HG03095 (cell line): ENCODE results near the gene LDLRAD4.

Experiments
- ATAC-seq: cut with Tn5 transposase; IDR thresholded peaks from one replicate; pipeline ENCODE4 v1.9.1; 2021; ENCODE audit warnings: moderate library complexity; ENCODE audit not compliant: unreplicated experiment

Gene LDLRAD4

GRCh38 chr18:13420969-13421686, 202.6 kb downstream of the LDLRAD4 start:
- ATAC-seq = no peak

GRCh38 chr18:13422541-13423147, 204.1 kb downstream of the LDLRAD4 start:
- no peak for ATAC-seq

GRCh38 chr18:13423352-13423751, 204.8 kb downstream of the LDLRAD4 start:
- ATAC-seq = no peak

- no peak for ATAC-seq
Measured at GRCh38 chr18:13424363-13424762, 205.8 kb downstream of the LDLRAD4 start.

- no peak for ATAC-seq
Measured at GRCh38 chr18:13425357-13426091, 207.0 kb downstream of the LDLRAD4 start.

- ATAC-seq = no peak
Measured at GRCh38 chr18:13427354-13427753, 208.8 kb downstream of the LDLRAD4 start.

- ATAC-seq = no peak
Measured at GRCh38 chr18:13428319-13428718, 209.8 kb downstream of the LDLRAD4 start.

GRCh38 chr18:13429016-13429415, 210.5 kb downstream of the LDLRAD4 start:
- no peak for ATAC-seq

- no peak for ATAC-seq
Measured at GRCh38 chr18:13429884-13430510, 211.4 kb downstream of the LDLRAD4 start.

GRCh38 chr18:13430663-13431062, 212.1 kb downstream of the LDLRAD4 start:
- no peak for ATAC-seq

GRCh38 chr18:13431886-13432285, 213.3 kb downstream of the LDLRAD4 start:
- ATAC-seq = no peak

- no peak for ATAC-seq
Measured at GRCh38 chr18:13433125-13433524, 214.6 kb downstream of the LDLRAD4 start.

GRCh38 chr18:13433685-13434084, 215.1 kb downstream of the LDLRAD4 start:
- no peak for ATAC-seq

- no peak for ATAC-seq
Measured at GRCh38 chr18:13434854-13435253, 216.3 kb downstream of the LDLRAD4 start.

- no peak for ATAC-seq
Measured at GRCh38 chr18:13435586-13436333, 217.2 kb downstream of the LDLRAD4 start.

- ATAC-seq = no peak
Measured at GRCh38 chr18:13436576-13436975, 218.0 kb downstream of the LDLRAD4 start.

GRCh38 chr18:13437034-13437433, 218.5 kb downstream of the LDLRAD4 start:
- ATAC-seq = no peak

GRCh38 chr18:13437796-13438506, 219.4 kb downstream of the LDLRAD4 start:
- ATAC-seq = no peak

- no peak for ATAC-seq
Measured at GRCh38 chr18:13438507-13439056, 220.0 kb downstream of the LDLRAD4 start.

GRCh38 chr18:13439461-13439860, 220.9 kb downstream of the LDLRAD4 start:
- ATAC-seq = no peak
